Measurements from ENCODE around the gene CDH26. TPM values are rescaled to one million over a fixed set of nuclear protein-coding genes. Genes with fewer than 3 reads are reported as not detected.

CDH26 gene
- total RNA-seq, 4 donors from 2014 or later, result 2.5 to 10.3 (median 4.0) TPM

DNA sequence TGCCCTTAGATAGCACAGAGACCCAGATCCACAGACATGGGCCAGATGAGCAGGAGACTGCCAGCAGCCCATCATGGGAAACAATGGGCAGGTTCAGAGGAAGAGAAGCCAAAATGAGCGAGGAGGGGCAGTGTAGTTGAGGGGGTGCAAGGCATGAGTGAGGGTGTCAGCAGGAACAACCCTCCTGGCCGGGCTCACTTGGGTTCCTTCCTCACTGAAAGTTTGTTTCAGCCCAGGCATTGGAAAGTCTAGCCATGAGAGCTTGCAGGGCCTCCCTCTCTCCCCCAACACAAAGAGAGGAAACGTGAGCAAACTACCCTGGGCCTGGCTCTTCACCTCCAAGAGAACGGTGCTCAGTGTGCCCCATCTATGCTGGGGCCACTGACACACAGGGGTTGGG, 48.0 kb downstream of the CDH26 start:
- Histone ChIP-seq H3K9me3 (no peaks in the 10 kb centered on the region), H3K27ac (no peak overlapping the region), H3K4me1 (peaks cover 0 to 7% (median 0%) of the 10 kb centered on the region in 3 donors), H3K27me3 (no peaks in the 10 kb centered on the region), H3K36me3 (no peaks in the 10 kb centered on the region), H3K4me3 (no peak overlapping the region)
- TF ChIP-seq CTCF (IDR thresholded peaks at IDR 0.05), result no peak
- no peak for TF ChIP-seq POLR2A (IDR thresholded peaks at IDR 0.05)
- intact Hi-C loops (cut with DNase I), result no loop called here
- 100% methylated on average over 1 of the region's 4 CpGs; no CpG with 5 or more reads in 1 of the 2 donors for WGBS, 2 donors
- no peak for DNase-seq

- Histone ChIP-seq H3K27me3 (no peaks in the 10 kb centered on the region), H3K4me1 (peaks cover 0 to 7% (median 0%) of the 10 kb centered on the region in 3 donors), H3K4me3 (no peak overlapping the region), H3K9me3 (no peaks in the 10 kb centered on the region), H3K36me3 (no peaks in the 10 kb centered on the region), H3K27ac (no peak overlapping the region)
- no peak for DNase-seq
- WGBS, 2 donors, result 43 to 45% methylated on average over 2 of the region's 2 CpGs
- intact Hi-C loops (cut with DNase I), result no loop called here
- TF ChIP-seq POLR2A (IDR thresholded peaks at IDR 0.05) (no peak), CTCF (IDR thresholded peaks at IDR 0.05) (no peak)
These were observed 49.2 kb downstream of the CDH26 start for GRCh38 chr20:60007464-60007863.

DNA sequence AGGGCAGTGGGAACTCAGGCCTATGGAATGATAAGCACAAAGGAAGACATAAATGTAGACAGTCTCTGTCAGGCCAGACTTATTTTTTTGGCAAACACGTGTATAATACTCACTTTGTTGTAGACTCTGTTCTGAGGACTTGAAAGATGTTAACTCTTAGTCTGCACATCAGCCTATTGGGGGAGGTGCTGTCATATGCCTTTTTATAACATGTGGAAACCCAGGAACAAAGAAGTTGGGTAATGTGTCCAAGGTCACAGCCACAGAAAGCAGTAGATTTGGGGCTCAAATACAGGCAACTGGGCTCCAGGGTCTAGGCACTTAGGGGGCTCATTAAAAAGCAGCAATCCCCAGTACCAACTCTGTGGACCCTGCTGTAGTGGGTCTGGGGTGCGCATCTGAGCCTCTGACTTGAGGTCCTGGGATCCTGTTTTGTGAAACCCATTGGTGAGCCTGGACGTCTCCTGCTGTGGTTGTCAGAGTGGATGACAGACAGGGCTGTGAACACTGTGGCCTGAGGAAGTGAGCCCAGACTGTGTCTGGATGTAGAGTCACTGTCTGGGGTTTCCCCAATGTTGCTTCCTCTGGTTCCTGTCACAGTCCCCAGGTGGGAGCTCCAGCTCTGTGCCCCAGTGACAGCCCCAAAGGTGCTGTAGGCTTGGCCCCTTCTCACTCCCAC, 50.0 kb downstream of the CDH26 start:
- H3K9me3 ChIP-seq, result no peaks in the 10 kb centered on the region
- H3K36me3 ChIP-seq, result no peaks in the 10 kb centered on the region
- no peak overlapping the region for H3K27ac ChIP-seq
- no peak for DNase-seq
- 67 to 69% methylated on average over 2 to 3 of the region's 3 CpGs for WGBS, 2 donors
- no peaks in the 10 kb centered on the region for H3K27me3 ChIP-seq
- no peak overlapping the region for H3K4me3 ChIP-seq
- TF ChIP-seq CTCF (IDR thresholded peaks at IDR 0.05), result no peak
- no peak for TF ChIP-seq POLR2A (IDR thresholded peaks at IDR 0.05)
- intact Hi-C loops (cut with DNase I), result no loop called here
- H3K4me1 ChIP-seq, result peaks cover 0 to 7% (median 0%) of the 10 kb centered on the region in 3 donors

- Histone ChIP-seq H3K4me3 (no peak overlapping the region), H3K27ac (no peak overlapping the region), H3K4me1 (peaks cover 0 to 7% (median 0%) of the 10 kb centered on the region in 3 donors), H3K9me3 (no peaks in the 10 kb centered on the region), H3K27me3 (no peaks in the 10 kb centered on the region), H3K36me3 (no peaks in the 10 kb centered on the region)
- no peak for DNase-seq
- intact Hi-C loops (cut with DNase I), result no loop called here
- no peak for TF ChIP-seq CTCF (IDR thresholded peaks at IDR 0.05)
- no peak for TF ChIP-seq POLR2A (IDR thresholded peaks at IDR 0.05)
- WGBS, 2 donors, result 87 to 92% methylated on average over 4 to 11 of the region's 13 CpGs
These were observed 51.1 kb downstream of the CDH26 start for GRCh38 chr20:60009318-60009717.

DNA sequence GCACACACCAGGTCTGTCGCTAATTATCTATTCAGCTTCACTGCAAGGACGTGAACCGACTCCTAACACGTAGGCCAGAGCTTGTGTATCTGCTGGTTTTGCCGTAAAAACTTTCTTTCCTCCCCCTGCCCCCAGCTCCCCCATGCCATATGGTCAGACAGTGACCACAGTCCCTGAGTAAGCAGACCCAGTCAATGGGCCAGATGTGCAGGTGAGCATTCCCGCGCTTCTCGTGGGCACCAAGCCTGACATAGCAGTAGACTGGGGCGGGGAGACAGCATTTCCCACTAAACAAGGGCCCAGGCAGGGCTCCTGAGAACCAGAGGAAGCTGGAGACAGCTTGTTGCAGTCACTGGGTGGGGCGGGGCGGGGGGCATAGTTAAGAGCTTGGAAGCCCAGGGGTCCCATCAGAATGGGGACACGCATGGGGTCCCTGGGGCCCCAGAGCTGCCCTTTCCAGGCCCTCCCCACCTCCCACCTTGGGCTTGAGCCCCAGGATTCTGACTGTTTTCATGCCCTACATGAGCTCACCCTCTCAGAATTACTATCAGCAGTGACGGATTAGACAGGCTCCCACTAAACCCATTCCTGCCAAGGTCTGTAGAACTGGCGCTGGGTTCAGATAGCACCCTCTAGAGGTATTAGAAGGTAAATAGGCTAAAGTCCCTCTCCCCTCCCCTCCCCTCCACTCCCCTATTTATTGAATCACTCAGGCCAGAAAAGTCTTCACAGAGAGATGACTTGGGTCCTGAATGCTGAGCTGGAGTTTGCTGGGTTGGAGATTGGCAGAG, 51.8 kb downstream of the CDH26 start:
- H3K27me3 ChIP-seq, result no peaks in the 10 kb centered on the region
- WGBS, 2 donors, result 85 to 86% methylated on average over 7 to 8 of the region's 14 CpGs
- H3K9me3 ChIP-seq, result no peaks in the 10 kb centered on the region
- intact Hi-C loops (cut with DNase I), result no loop called here
- TF ChIP-seq CTCF (IDR thresholded peaks at IDR 0.05) (peak in 1 of 6 experiments; percentile 28), POLR2A (IDR thresholded peaks at IDR 0.05) (no peak)
- DNase-seq, result no peak
- no peaks in the 10 kb centered on the region for H3K36me3 ChIP-seq
- no peak overlapping the region for H3K4me3 ChIP-seq
- H3K27ac ChIP-seq, result no peak overlapping the region
- H3K4me1 ChIP-seq, result peaks cover 0 to 7% (median 0%) of the 10 kb centered on the region in 3 donors

Data from esophagus squamous epithelium (tissue), 5 donors.